ENCODE results near the gene EFHC2.

EFHC2 gene

GRCh38 chrX:44343412-44344141, at the start of gene EFHC2:
TSS of gene EFHC2 (minus strand) at chrX:44343672. CDS start at chrX:44343588, 84 bp downstream.
- DNase-seq: peak; percentile 83

- no peak for DNase-seq
These were observed 49.3 kb upstream of the EFHC2 start for GRCh38 chrX:44392767-44393166.

GRCh38 chrX:44384688-44385338, 41.3 kb upstream of the EFHC2 start:
- DNase-seq: no peak

GRCh38 chrX:44382871-44383270, 39.4 kb upstream of the EFHC2 start:
- no peak for DNase-seq

GRCh38 chrX:44352758-44353157, 9.3 kb upstream of the EFHC2 start:
- no peak for DNase-seq

- DNase-seq: no peak
These were observed 6.1 kb upstream of the EFHC2 start for GRCh38 chrX:44349561-44349960.

- peak; percentile 69 for DNase-seq
These were observed 1.2 kb upstream of the EFHC2 start for GRCh38 chrX:44344687-44345086.

GRCh38 chrX:44344194-44344593, 722 bp upstream of the EFHC2 start:
- DNase-seq: peak; percentile 84

GRCh38 chrX:44342866-44343265, 606 bp downstream of the EFHC2 start:
- no peak for DNase-seq

- DNase-seq: no peak
These were observed 5.1 kb downstream of the EFHC2 start for GRCh38 chrX:44338361-44338760.

GRCh38 chrX:44332437-44332836, 11.0 kb downstream of the EFHC2 start:
- no peak for DNase-seq

- DNase-seq: peak; percentile 22
These were observed 13.2 kb downstream of the EFHC2 start for GRCh38 chrX:44330227-44330626.

GRCh38 chrX:44319550-44319949, 23.9 kb downstream of the EFHC2 start:
- no peak for DNase-seq

GRCh38 chrX:44317181-44317580, 26.3 kb downstream of the EFHC2 start:
- DNase-seq: no peak

GRCh38 chrX:44314808-44315207, 28.7 kb downstream of the EFHC2 start:
- DNase-seq: no peak

GRCh38 chrX:44314259-44314734, 29.2 kb downstream of the EFHC2 start:
- DNase-seq: peak; percentile 21

- no peak for DNase-seq
These were observed 31.1 kb downstream of the EFHC2 start for GRCh38 chrX:44312421-44312820.

GRCh38 chrX:44310227-44310626, 33.2 kb downstream of the EFHC2 start:
- no peak for DNase-seq

GRCh38 chrX:44308869-44309268, 34.6 kb downstream of the EFHC2 start:
- DNase-seq: no peak

GRCh38 chrX:44306356-44306755, 37.1 kb downstream of the EFHC2 start:
- no peak for DNase-seq

- no peak for DNase-seq
These were observed 37.6 kb downstream of the EFHC2 start for GRCh38 chrX:44305921-44306320.

GRCh38 chrX:44303119-44303518, 40.4 kb downstream of the EFHC2 start:
- peak; percentile 5 for DNase-seq

- DNase-seq: no peak
These were observed 44.3 kb downstream of the EFHC2 start for GRCh38 chrX:44299177-44299576.

- no peak for DNase-seq
These were observed 51.9 kb downstream of the EFHC2 start for GRCh38 chrX:44291468-44292092.
